HK-2 (cell line): Measurements from ENCODE around the gene TOPBP1.
"Not testable (repeated sequence)": the region's sequence is repeated elsewhere in the genome, so short reads cannot be mapped to it uniquely, and the experiment has no call there.

Experiments
- DNase-seq: peaks from one replicate; pipeline ENCODE4 v3.0.0-alpha.2; 2018; ENCODE audit not compliant: unreplicated experiment

Gene TOPBP1

GRCh38 chr3:133572158-133573053 lies 89.3 kb downstream of the TOPBP1 start:
- peak; percentile 35 for DNase-seq

DNA sequence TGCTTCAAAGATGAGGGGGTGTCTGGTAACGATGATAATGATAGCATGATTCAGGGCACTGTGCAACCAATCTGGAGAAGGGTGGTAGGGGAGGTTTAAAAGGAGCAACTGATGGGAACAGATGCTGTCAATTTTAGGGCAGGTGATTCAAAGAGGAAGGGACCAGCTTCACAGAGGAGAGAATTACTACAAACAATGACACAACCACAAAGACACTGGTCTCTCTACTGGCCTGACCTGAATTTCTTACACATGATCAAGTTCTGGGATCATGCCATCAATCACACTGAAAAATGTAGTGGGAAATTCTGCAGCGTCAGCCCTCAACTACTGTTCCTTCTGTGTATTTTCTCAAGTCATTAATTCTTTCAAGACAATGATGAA lies 90.8 kb downstream of the TOPBP1 start:
- no peak for DNase-seq

DNA sequence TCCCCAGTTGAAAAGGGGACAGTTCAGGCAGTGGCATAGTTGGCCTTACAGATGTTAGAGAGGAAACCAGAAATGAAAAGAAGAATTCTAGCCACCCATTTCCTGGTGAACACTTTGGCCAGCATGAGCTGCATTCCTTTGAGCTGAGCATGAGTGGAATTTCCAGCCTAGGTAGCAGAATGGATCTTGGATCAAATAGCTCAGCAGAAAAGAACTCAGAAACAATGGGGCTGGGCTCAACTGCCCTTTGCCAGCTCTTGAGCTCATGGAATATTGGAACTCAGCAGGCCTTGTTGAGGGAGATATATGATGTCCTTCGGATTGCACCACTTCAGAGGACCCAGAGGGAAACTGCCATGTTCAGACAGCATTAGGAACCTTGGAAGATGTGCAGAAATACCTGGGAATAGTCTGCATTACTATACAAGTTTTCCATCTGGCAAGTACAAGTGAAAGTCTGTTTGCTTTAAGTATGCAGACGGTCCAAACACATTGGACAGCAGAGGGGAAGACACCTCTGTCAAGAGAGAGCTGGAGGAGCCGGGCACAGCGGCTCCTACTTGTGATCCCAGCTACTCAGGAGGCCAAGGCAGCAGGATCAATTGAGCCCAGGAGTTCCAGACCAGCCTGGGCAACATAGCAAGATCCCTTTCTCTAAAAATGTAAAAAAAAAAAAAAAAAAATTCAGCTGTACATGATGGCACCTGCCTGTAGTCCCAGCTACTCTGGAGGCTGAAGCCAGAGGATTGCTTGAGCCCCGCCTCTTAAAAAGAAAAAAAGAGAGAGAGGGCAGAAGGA lies 91.4 kb downstream of the TOPBP1 start:
- DNase-seq = peak; percentile 72

DNA sequence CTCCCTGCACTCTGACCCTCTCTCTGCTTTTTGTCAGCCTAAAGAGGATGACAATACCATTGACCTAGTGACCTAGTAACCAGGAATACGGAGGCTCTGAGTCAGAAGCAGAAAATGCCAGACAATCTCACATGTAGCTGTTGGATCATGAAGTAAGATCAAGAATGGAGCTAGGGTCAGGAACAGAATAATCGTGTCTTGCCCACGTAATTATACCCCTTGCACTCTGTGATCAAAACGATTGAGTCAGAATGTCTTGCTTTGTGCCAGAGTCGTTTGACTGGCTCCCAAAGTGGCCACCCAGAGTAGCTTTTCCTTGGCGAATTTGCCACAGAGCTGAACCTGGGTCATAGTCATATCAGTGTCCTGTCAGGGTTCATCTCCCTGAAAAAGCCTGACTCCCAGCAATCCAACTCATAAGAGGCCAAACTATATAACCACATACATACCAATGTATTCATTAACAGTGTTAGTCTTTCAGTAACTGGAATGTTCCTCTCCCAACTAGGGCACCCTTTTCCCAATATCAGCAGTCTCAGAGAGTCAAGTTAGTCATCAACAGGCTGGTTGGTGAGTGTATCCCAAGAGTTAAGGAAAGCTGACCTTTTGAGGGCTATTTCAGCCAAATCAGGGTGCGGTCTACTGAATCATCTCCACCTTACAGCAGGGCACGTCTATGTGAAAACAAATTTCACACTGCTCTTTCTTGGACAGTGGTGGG lies 93.3 kb downstream of the TOPBP1 start:
- DNase-seq = peak; percentile 71

- DNase-seq = no peak
These were observed 97.9 kb downstream of the TOPBP1 start for GRCh38 chr3:133563816-133564215.

DNA sequence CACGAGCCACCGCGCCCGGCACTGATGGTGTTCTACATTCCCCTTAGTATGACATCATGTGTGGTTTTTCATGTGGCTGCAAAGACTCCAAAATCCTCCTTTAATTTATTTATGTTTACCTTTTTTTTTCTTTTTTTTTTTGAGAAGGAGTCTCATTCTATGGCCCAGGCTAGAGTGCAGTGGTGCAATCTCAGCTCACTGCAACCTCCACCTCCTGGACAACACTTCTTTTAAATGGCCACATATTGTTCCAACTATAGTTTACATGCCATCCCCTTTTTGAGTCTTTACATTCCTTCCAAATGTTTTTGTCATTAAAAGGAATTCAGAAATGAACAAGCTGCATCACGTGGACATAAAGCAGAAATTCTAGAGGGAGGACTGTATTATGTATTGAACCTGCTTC lies 98.6 kb downstream of the TOPBP1 start:
- DNase-seq = no peak

DNA sequence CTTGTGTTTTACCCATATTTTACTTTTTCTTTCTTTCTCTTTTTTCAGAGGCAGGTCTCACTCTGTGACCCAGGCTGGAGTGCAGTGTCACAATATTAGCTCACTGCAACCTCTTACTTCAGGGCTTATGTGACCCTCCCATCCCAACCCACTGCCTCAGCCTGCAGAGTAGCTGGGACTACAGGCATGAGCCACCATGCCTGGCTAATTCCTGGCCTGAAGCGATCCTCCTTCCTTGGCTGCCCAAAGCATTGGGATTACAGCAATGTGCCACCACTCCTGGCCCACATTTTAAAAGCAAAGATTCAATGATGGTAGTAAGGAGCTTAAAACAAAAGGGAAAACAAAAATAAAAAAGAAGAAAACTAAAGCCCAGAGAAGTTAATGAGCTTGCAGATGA lies 99.4 kb downstream of the TOPBP1 start:
- no peak for DNase-seq

- no peak for DNase-seq
These were observed 100.1 kb downstream of the TOPBP1 start for GRCh38 chr3:133561679-133562078.

GRCh38 chr3:133551589-133551988 lies 110.2 kb downstream of the TOPBP1 start:
- not testable (repeated sequence) for DNase-seq
